ENCODE results near the gene ARL17B. TPM values are rescaled to one million over a fixed set of nuclear protein-coding genes. Genes with fewer than 3 reads are reported as not detected.
"Not testable (repeated sequence)": the region's sequence is repeated elsewhere in the genome, so short reads cannot be mapped to it uniquely, and the experiment has no call there.

Gene ARL17B
- 7.3 TPM for total RNA-seq

DNA sequence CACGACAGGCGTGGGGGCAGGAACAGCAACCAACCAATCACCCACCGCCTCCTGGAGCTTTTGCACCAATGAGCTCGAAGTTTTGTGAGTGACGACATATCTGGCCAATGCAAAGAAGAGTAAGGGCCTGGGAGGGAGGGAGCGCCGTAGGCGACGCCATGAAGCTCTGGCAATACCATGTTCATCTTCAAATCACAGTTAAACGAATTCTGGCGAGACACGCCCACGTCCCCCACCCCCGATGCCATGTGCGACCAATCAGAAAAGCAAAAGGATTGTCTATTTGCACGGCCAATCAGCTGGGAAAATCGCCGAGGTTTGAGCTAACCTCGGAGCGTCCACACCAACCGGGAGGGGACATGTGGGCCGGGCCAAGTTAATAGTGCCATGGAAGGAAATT is at the start of gene ARL17B:
TSS of gene ARL17B (minus strand) at position 12 of the 400 bp plus-strand sequence. CDS start 3,369 bp downstream, outside the sequence.
- H3K4me1 ChIP-seq (ENCODE audit: control insufficient read depth in 3 of 3, insufficient read depth in 3 of 3, low read length in 3 of 3); H3K9ac ChIP-seq (ENCODE audit: low read depth in 1 of 3, low read length in 3 of 3); H3K9me3 ChIP-seq (ENCODE audit: control insufficient read depth in 3 of 3, low read length in 3 of 3); H3K4me3 ChIP-seq (ENCODE audit: low read length in 3 of 3); H3K36me3 ChIP-seq (ENCODE audit: control insufficient read depth in 3 of 3, insufficient read depth in 3 of 3, low read length in 3 of 3); H3K27me3 ChIP-seq (ENCODE audit: control insufficient read depth in 3 of 3, insufficient read depth in 3 of 3, low read length in 3 of 3); H3K27ac ChIP-seq (ENCODE audit: low read depth, low read length): not testable (repeated sequence)

DNA sequence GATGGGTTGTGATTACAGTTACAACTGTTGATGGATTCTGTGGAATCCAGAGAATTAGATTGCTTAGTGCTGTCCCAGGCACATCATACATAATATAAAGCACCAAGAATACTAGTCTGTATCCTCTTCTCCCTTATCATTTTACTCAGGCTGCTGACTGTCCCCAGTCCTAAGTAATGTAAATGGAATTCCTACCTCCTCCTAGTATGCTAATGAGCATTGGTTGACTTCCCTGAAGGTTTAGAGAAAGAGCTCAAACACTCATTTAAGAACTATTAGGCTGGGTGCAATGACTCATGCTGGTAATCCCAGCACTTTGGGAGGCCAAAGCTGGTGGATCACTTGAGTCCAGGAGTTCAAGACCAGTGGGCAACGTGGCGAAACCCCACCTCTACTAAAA is 48.3 kb upstream of the ARL17B start:
- H3K27ac ChIP-seq (ENCODE audit: low read depth, low read length); H3K4me1 ChIP-seq (ENCODE audit: control insufficient read depth in 3 of 3, insufficient read depth in 3 of 3, low read length in 3 of 3); H3K9ac ChIP-seq (ENCODE audit: low read depth in 1 of 3, low read length in 3 of 3); H3K9me3 ChIP-seq (ENCODE audit: control insufficient read depth in 3 of 3, low read length in 3 of 3); H3K36me3 ChIP-seq (ENCODE audit: control insufficient read depth in 3 of 3, insufficient read depth in 3 of 3, low read length in 3 of 3); H3K4me3 ChIP-seq (ENCODE audit: low read length in 3 of 3); H3K27me3 ChIP-seq (ENCODE audit: control insufficient read depth in 3 of 3, insufficient read depth in 3 of 3, low read length in 3 of 3): not testable (repeated sequence)

DNA sequence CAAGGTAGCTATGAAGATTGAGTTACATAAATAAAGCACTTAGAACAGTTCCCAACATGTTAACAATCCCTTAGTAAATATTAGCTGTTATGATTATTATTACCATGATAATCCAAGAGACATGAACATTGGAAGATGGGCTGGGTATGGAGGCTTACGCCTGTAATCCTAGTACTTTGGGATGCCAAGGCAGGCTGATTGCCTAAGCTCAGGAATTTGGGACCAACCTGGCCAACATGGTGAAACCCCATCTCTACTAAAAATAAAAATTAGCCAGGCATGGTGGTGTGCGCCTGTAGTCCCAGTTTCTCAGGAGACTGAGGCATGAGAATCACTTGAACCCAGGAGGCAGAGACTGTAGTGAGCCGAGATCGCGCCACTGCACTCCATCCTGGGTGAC is 45.6 kb upstream of the ARL17B start:
- not testable (repeated sequence) for H3K9ac ChIP-seq (ENCODE audit: low read depth in 1 of 3, low read length in 3 of 3); H3K4me3 ChIP-seq (ENCODE audit: low read length in 3 of 3); H3K27ac ChIP-seq (ENCODE audit: low read depth, low read length); H3K27me3 ChIP-seq (ENCODE audit: control insufficient read depth in 3 of 3, insufficient read depth in 3 of 3, low read length in 3 of 3); H3K9me3 ChIP-seq (ENCODE audit: control insufficient read depth in 3 of 3, low read length in 3 of 3); H3K4me1 ChIP-seq (ENCODE audit: control insufficient read depth in 3 of 3, insufficient read depth in 3 of 3, low read length in 3 of 3); H3K36me3 ChIP-seq (ENCODE audit: control insufficient read depth in 3 of 3, insufficient read depth in 3 of 3, low read length in 3 of 3)

DNA sequence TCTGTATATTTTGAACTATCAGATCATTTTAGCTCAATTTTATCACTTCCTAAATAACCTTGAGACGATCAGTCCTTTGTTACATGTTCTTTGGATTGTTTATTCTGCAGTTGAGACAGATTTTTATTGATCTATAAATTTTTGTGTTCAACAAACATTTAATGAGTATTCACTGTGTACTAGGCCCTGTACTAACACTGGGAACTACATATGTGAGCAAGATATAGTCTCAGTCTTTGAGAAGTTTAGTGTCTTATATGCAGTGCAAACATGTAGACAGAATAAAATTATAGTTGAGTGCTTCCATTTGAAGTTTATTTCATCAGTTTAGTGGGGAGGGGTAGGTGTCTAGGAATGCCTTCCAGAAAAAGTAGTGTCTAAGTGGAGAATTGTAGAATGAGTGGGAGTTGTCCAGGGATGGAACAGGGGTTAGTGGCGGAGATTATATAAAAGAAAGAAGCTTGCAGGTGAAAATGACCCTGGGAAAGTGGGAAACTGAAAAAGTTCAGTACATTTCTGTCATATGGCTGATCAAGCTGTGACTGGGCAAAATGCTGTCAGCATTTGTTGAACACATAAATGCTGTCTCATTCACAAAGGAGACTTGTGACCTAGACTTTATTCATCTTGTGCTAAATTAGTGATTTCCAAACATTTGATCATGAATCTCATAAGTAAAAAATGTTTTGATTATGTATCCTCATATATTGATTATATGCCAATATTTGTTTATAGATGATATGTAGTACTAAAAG is 39.6 kb upstream of the ARL17B start:
- H3K27me3 ChIP-seq (ENCODE audit: control insufficient read depth in 3 of 3, insufficient read depth in 3 of 3, low read length in 3 of 3); H3K36me3 ChIP-seq (ENCODE audit: control insufficient read depth in 3 of 3, insufficient read depth in 3 of 3, low read length in 3 of 3); H3K9me3 ChIP-seq (ENCODE audit: control insufficient read depth in 3 of 3, low read length in 3 of 3); H3K4me3 ChIP-seq (ENCODE audit: low read length in 3 of 3); H3K4me1 ChIP-seq (ENCODE audit: control insufficient read depth in 3 of 3, insufficient read depth in 3 of 3, low read length in 3 of 3); H3K27ac ChIP-seq (ENCODE audit: low read depth, low read length); H3K9ac ChIP-seq (ENCODE audit: low read depth in 1 of 3, low read length in 3 of 3): not testable (repeated sequence)

DNA sequence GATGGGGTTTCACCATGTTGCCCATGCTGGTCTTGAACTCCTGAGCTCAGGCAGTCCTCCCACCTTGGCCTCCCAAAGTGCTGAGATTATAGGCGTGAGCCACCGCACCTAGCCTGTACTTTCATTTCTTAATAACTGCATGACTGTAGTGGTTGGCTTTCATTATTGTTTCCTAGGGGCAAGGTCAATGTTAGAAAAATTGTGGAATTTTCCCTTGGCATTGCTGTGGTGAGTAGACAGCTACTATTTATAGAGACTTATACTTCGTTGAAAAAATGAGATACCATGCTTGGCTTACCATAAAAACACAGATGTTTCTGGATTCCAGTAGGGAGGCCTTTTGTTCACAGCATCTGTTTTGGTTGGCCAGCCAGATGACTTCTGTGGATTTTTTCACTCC is 39.0 kb upstream of the ARL17B start:
- H3K9ac ChIP-seq (ENCODE audit: low read depth in 1 of 3, low read length in 3 of 3); H3K4me3 ChIP-seq (ENCODE audit: low read length in 3 of 3); H3K4me1 ChIP-seq (ENCODE audit: control insufficient read depth in 3 of 3, insufficient read depth in 3 of 3, low read length in 3 of 3); H3K27ac ChIP-seq (ENCODE audit: low read depth, low read length); H3K27me3 ChIP-seq (ENCODE audit: control insufficient read depth in 3 of 3, insufficient read depth in 3 of 3, low read length in 3 of 3); H3K36me3 ChIP-seq (ENCODE audit: control insufficient read depth in 3 of 3, insufficient read depth in 3 of 3, low read length in 3 of 3); H3K9me3 ChIP-seq (ENCODE audit: control insufficient read depth in 3 of 3, low read length in 3 of 3): not testable (repeated sequence)

DNA sequence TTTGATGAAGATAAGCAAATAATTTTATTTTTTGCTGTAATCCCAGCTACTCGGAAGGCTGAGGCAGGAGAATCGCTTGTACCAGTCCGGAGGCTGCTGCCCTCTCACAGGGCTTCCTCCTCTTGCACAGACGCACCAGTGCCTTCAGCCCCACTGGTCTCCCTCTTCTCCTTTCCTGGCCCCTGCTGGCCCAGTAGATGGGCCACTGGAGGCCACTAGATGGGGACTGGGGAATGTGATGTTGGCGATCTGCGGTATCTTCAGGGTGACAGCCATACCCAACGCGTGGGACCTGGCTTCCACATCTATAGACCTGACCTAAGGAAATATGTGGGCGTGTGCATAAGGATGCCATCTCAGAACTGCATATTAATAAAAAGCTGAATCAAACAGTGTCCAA is 38.4 kb upstream of the ARL17B start:
- H3K9ac ChIP-seq (ENCODE audit: low read depth in 1 of 3, low read length in 3 of 3); H3K9me3 ChIP-seq (ENCODE audit: control insufficient read depth in 3 of 3, low read length in 3 of 3); H3K4me1 ChIP-seq (ENCODE audit: control insufficient read depth in 3 of 3, insufficient read depth in 3 of 3, low read length in 3 of 3); H3K36me3 ChIP-seq (ENCODE audit: control insufficient read depth in 3 of 3, insufficient read depth in 3 of 3, low read length in 3 of 3); H3K4me3 ChIP-seq (ENCODE audit: low read length in 3 of 3); H3K27me3 ChIP-seq (ENCODE audit: control insufficient read depth in 3 of 3, insufficient read depth in 3 of 3, low read length in 3 of 3); H3K27ac ChIP-seq (ENCODE audit: low read depth, low read length): not testable (repeated sequence)

DNA sequence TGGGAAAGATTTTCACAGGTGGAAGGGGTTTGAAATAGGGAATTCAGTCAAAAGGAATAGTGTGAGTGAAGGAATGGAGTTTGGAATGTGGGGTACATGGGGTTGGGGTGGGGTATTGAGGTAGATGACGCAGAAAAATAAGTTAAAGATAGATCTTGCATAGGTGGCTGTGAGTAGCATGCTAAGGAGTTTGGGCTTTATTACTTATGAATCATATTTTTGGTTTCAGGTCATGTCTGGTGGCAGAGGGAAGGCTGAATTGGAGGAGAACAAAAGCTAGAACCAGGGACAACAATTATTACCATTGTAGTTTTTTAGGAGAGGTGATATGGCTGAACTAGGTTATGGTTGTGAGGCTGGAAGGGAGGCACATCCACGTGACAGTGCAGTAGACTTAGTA is 34.7 kb upstream of the ARL17B start:
- H3K9me3 ChIP-seq (ENCODE audit: control insufficient read depth in 3 of 3, low read length in 3 of 3); H3K36me3 ChIP-seq (ENCODE audit: control insufficient read depth in 3 of 3, insufficient read depth in 3 of 3, low read length in 3 of 3); H3K9ac ChIP-seq (ENCODE audit: low read depth in 1 of 3, low read length in 3 of 3); H3K27me3 ChIP-seq (ENCODE audit: control insufficient read depth in 3 of 3, insufficient read depth in 3 of 3, low read length in 3 of 3); H3K27ac ChIP-seq (ENCODE audit: low read depth, low read length); H3K4me3 ChIP-seq (ENCODE audit: low read length in 3 of 3); H3K4me1 ChIP-seq (ENCODE audit: control insufficient read depth in 3 of 3, insufficient read depth in 3 of 3, low read length in 3 of 3): not testable (repeated sequence)

DNA sequence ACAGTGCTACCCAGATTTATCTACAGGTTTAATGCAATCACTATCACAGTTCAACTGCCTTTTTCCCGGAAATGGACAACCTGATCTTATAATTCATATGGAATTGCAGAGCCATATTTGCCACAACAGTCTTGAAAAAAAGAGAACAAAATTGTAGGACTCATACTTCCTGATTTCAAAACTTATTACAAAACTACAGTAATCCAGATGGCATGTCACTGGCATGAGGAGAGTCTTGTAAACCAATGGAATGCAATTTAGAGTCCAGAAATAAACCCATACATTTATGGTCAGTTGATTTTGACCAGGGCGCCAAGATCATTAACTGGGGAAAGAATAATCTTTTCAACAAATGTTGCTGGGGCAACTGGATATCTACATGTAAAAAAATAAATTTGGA is 32.1 kb upstream of the ARL17B start:
- not testable (repeated sequence) for H3K9me3 ChIP-seq (ENCODE audit: control insufficient read depth in 3 of 3, low read length in 3 of 3); H3K27me3 ChIP-seq (ENCODE audit: control insufficient read depth in 3 of 3, insufficient read depth in 3 of 3, low read length in 3 of 3); H3K4me3 ChIP-seq (ENCODE audit: low read length in 3 of 3); H3K27ac ChIP-seq (ENCODE audit: low read depth, low read length); H3K4me1 ChIP-seq (ENCODE audit: control insufficient read depth in 3 of 3, insufficient read depth in 3 of 3, low read length in 3 of 3); H3K9ac ChIP-seq (ENCODE audit: low read depth in 1 of 3, low read length in 3 of 3); H3K36me3 ChIP-seq (ENCODE audit: control insufficient read depth in 3 of 3, insufficient read depth in 3 of 3, low read length in 3 of 3)

DNA sequence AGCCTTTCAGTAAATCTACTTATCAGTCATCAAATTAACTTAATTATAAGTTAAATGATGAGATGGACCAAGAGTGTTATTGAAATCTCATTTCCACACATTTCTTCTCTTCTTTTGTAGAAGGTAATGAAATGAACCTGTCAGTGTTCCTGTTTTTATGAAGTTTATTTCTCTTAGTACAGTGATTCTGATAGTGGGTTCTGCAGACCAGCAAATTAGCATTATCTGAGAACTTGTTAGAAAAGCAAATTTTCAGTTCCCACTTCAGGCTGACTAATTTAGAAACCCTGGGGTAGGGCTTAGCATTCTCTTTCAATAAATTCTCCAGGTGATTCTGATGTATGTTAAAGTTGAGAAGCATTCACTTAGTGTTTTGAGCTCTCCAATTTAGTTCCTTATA is 23.9 kb upstream of the ARL17B start:
- H3K4me3 ChIP-seq (ENCODE audit: low read length in 3 of 3); H3K36me3 ChIP-seq (ENCODE audit: control insufficient read depth in 3 of 3, insufficient read depth in 3 of 3, low read length in 3 of 3); H3K27me3 ChIP-seq (ENCODE audit: control insufficient read depth in 3 of 3, insufficient read depth in 3 of 3, low read length in 3 of 3); H3K9me3 ChIP-seq (ENCODE audit: control insufficient read depth in 3 of 3, low read length in 3 of 3); H3K27ac ChIP-seq (ENCODE audit: low read depth, low read length); H3K9ac ChIP-seq (ENCODE audit: low read depth in 1 of 3, low read length in 3 of 3); H3K4me1 ChIP-seq (ENCODE audit: control insufficient read depth in 3 of 3, insufficient read depth in 3 of 3, low read length in 3 of 3): not testable (repeated sequence)

DNA sequence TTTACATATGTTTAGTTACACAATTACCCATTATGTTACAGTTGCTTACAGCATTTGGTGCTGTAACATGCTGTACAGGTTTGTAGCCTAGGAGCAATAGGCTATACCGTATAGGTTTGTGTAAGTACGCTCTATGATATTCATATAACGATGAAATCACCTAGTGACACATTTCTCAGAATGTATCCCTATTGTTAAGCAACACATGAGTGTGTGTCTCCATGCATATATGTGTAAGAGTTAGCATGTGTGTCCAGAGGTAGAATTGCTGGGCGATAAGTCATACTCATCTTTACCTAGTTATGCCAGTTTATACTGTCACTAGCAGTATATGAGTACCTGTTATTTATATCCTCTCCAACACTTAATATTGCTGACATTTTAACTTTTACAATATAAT is 21.6 kb upstream of the ARL17B start:
- H3K36me3 ChIP-seq (ENCODE audit: control insufficient read depth in 3 of 3, insufficient read depth in 3 of 3, low read length in 3 of 3); H3K4me1 ChIP-seq (ENCODE audit: control insufficient read depth in 3 of 3, insufficient read depth in 3 of 3, low read length in 3 of 3); H3K4me3 ChIP-seq (ENCODE audit: low read length in 3 of 3); H3K27me3 ChIP-seq (ENCODE audit: control insufficient read depth in 3 of 3, insufficient read depth in 3 of 3, low read length in 3 of 3); H3K9ac ChIP-seq (ENCODE audit: low read depth in 1 of 3, low read length in 3 of 3); H3K9me3 ChIP-seq (ENCODE audit: control insufficient read depth in 3 of 3, low read length in 3 of 3); H3K27ac ChIP-seq (ENCODE audit: low read depth, low read length): not testable (repeated sequence)

DNA sequence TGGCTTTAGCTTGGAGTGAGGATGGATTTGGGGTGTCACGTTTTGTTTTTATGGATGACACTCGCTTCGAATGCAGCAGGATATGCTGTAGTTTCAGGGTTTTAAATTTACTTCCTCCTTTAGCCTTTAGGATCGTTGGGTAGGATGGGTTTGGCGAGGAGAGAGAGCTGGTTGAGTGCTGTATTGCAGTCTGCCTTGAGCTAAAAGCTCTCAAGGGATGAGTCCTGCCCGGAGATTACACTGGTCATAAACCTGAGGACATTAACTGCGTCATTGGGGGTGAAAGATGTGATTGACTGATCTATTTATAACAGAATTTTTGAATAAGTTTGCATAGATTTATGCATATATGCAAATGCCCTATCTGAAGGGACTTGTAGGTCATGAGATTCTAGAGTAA is 11.9 kb upstream of the ARL17B start:
- not testable (repeated sequence) for H3K27ac ChIP-seq (ENCODE audit: low read depth, low read length); H3K27me3 ChIP-seq (ENCODE audit: control insufficient read depth in 3 of 3, insufficient read depth in 3 of 3, low read length in 3 of 3); H3K4me1 ChIP-seq (ENCODE audit: control insufficient read depth in 3 of 3, insufficient read depth in 3 of 3, low read length in 3 of 3); H3K9ac ChIP-seq (ENCODE audit: low read depth in 1 of 3, low read length in 3 of 3); H3K4me3 ChIP-seq (ENCODE audit: low read length in 3 of 3); H3K36me3 ChIP-seq (ENCODE audit: control insufficient read depth in 3 of 3, insufficient read depth in 3 of 3, low read length in 3 of 3); H3K9me3 ChIP-seq (ENCODE audit: control insufficient read depth in 3 of 3, low read length in 3 of 3)

Measured in skeletal muscle tissue (tissue), 4 donors.